CD4-positive, alpha-beta T cell treated with Interleukin-15 for 4 hours (primary cell): ENCODE measurements around the gene GABRR2.

Experiments used
- DNase-seq: peaks from one replicate; pipeline ENCODE4 v3.0.0-alpha.2; 2020; ENCODE audit warnings: low spot score

GABRR2 gene

GRCh38 chr6:89315249-89315885, at the start of gene GABRR2:
Gene GABRR2, minus strand, starts transcription at chr6:89315299. Its CDS starts 134 bp downstream, at chr6:89315165.
- DNase-seq, result no peak

- no peak for DNase-seq
Measured at GRCh38 chr6:89364586-89364985, 49.5 kb upstream of the GABRR2 start.

GRCh38 chr6:89361171-89361570, 46.1 kb upstream of the GABRR2 start:
- DNase-seq, result no peak

GRCh38 chr6:89360415-89360999, 45.4 kb upstream of the GABRR2 start:
- no peak for DNase-seq

- DNase-seq, result no peak
Measured at GRCh38 chr6:89359561-89359960, 44.5 kb upstream of the GABRR2 start.

- DNase-seq, result peak; percentile 24
Measured at GRCh38 chr6:89357390-89357789, 42.3 kb upstream of the GABRR2 start.

GRCh38 chr6:89356642-89357170, 41.6 kb upstream of the GABRR2 start:
- no peak for DNase-seq

GRCh38 chr6:89355511-89356194, 40.6 kb upstream of the GABRR2 start:
- no peak for DNase-seq

GRCh38 chr6:89353702-89354392, 38.7 kb upstream of the GABRR2 start:
- DNase-seq, result no peak

- DNase-seq, result peak; percentile 11
Measured at GRCh38 chr6:89353118-89353556, 38.0 kb upstream of the GABRR2 start.

GRCh38 chr6:89352278-89353117, 37.4 kb upstream of the GABRR2 start, which contains the start of gene UBE2J1:
Gene UBE2J1, minus strand, starts transcription at chr6:89352722. Its CDS starts 153 bp downstream, at chr6:89352569.
- DNase-seq, result peak; percentile 73

- no peak for DNase-seq
Measured at GRCh38 chr6:89351671-89352277, 36.7 kb upstream of the GABRR2 start.

GRCh38 chr6:89350281-89350966, 35.3 kb upstream of the GABRR2 start:
- DNase-seq, result no peak

GRCh38 chr6:89348372-89348771, 33.3 kb upstream of the GABRR2 start:
- no peak for DNase-seq

GRCh38 chr6:89347825-89348224, 32.7 kb upstream of the GABRR2 start:
- DNase-seq, result no peak

GRCh38 chr6:89346433-89346832, 31.3 kb upstream of the GABRR2 start:
- DNase-seq, result no peak

GRCh38 chr6:89339565-89339964, 24.5 kb upstream of the GABRR2 start:
- no peak for DNase-seq

- DNase-seq, result no peak
Measured at GRCh38 chr6:89335164-89335563, 20.1 kb upstream of the GABRR2 start.

- no peak for DNase-seq
Measured at GRCh38 chr6:89330910-89331309, 15.8 kb upstream of the GABRR2 start.

- no peak for DNase-seq
Measured at GRCh38 chr6:89328976-89329375, 13.9 kb upstream of the GABRR2 start.
